Caco-2 (cell line): ENCODE measurements around the gene MLXIP. TPM values are rescaled to one million over a fixed set of nuclear protein-coding genes. Genes with fewer than 3 reads are reported as not detected.

Source experiments
- BruUV-seq: library from RNA; stranded (reverse); fragments of 400-500 nt; replicated peaks from 2 replicates; lab custom pipeline; 2021; lab: Mats Ljungman, UMichigan
- CTCF ChIA-PET: fragments of 300-600 bp; sonication (Branson Sonifier 250); formaldehyde crosslinking; loops from one replicate; lab custom pipeline; 2022; ENCODE audit warnings: antibody characterized with exemption; lab: Charles Lee
- POLR2A ChIA-PET: fragments of 300-600 bp; sonication (Branson Sonifier 250); formaldehyde crosslinking; loops from one replicate; lab custom pipeline; 2022; ENCODE audit warnings: antibody characterized with exemption; lab: Charles Lee
- DNase-seq, 2 experiments: peaks; one replicate each; pipeline versions ENCODE4 v3.0.0 to v3.0.0-alpha.2; 2020 to 2022
- H3K27me3 ChIP-seq: replicated peaks from 2 replicates; pipeline ENCODE4 v1.6.0; 2011; ENCODE audit warnings: low read length; ENCODE audit not compliant: control insufficient read depth, insufficient read depth
- H3K36me3 ChIP-seq: 2 replicates; pipeline ENCODE4 v1.5.1; 2011; ENCODE audit warnings: low read length; ENCODE audit not compliant: control insufficient read depth, insufficient read depth
- H3K4me1 ChIP-seq: fragments of 250-450 bp; sonication (Bioruptor Pico); 2 replicates; pipeline ENCODE4 v1.5.1; 2020; ENCODE audit warnings: mild to moderate bottlenecking
- H3K4me3 ChIP-seq: 2 replicates; pipeline ENCODE4 v1.5.1; 2011; ENCODE audit warnings: low read depth, mild to moderate bottlenecking, control low read depth, low read length
- H3K9me3 ChIP-seq: fragments of 250-450 bp; sonication (Bioruptor Pico); 2 replicates; pipeline ENCODE4 v1.5.1; 2020; ENCODE audit warnings: mild to moderate bottlenecking, moderate library complexity
- H3K27ac Mint-ChIP-seq: one replicate; pipeline ENCODE4 v1.8.0; 2022; ENCODE audit warnings: mixed read lengths; ENCODE audit not compliant: unreplicated experiment
- H3K27me3 Mint-ChIP-seq: one replicate; pipeline ENCODE4 v1.8.0; 2022; ENCODE audit warnings: mixed read lengths; ENCODE audit not compliant: insufficient read depth, unreplicated experiment
- H3K36me3 Mint-ChIP-seq: one replicate; pipeline ENCODE4 v1.8.0; 2022; ENCODE audit warnings: mild to moderate bottlenecking, mixed read lengths; ENCODE audit not compliant: insufficient read depth, unreplicated experiment
- H3K4me1 Mint-ChIP-seq: one replicate; pipeline ENCODE4 v1.8.0; 2022; ENCODE audit warnings: low read depth, mixed read lengths; ENCODE audit not compliant: unreplicated experiment
- H3K4me3 Mint-ChIP-seq: one replicate; pipeline ENCODE4 v1.8.0; 2022; ENCODE audit warnings: mild to moderate bottlenecking, moderate library complexity, mixed read lengths; ENCODE audit not compliant: unreplicated experiment
- H3K9me3 Mint-ChIP-seq: one replicate; pipeline ENCODE4 v1.8.0; 2022; ENCODE audit warnings: mixed read lengths; ENCODE audit not compliant: unreplicated experiment
- intact Hi-C: fragments of 100-400 bp; cut with micrococcal nuclease; formaldehyde crosslinking; loops from one replicate; pipeline ENCODE4 v1.10.0; 2022; ENCODE audit not compliant: unreplicated experiment
- total RNA-seq: library from RNA; stranded (reverse); gene quantifications from 2 replicates; pipeline ENCODE4 v1.2.3, GENCODE V29; 2022
- TF ChIP-seq, protein P1 (sequence below), 2 experiments: fragments of 200-600 bp in 1 of 2; IDR thresholded peaks; 1 replicate in 1 of 2; 2 replicates in 1 of 2; pipeline versions ENCODE4 v1.5.1 to v1.8.0; 2011 to 2022; ENCODE audit warnings: antibody characterized with exemption in 1 of 2, control low read depth in 1 of 2, inconsistent platforms in 1 of 2, low read depth in 1 of 2, low read length in 1 of 2, mild to moderate bottlenecking in 1 of 2, moderate library complexity in 1 of 2; ENCODE audit not compliant: insufficient read depth in 1 of 2, severe bottlenecking in 1 of 2, unreplicated experiment in 1 of 2

Gene MLXIP
- total RNA-seq, 1 experiment from 2014 or later, result 54.5 TPM

DNA sequence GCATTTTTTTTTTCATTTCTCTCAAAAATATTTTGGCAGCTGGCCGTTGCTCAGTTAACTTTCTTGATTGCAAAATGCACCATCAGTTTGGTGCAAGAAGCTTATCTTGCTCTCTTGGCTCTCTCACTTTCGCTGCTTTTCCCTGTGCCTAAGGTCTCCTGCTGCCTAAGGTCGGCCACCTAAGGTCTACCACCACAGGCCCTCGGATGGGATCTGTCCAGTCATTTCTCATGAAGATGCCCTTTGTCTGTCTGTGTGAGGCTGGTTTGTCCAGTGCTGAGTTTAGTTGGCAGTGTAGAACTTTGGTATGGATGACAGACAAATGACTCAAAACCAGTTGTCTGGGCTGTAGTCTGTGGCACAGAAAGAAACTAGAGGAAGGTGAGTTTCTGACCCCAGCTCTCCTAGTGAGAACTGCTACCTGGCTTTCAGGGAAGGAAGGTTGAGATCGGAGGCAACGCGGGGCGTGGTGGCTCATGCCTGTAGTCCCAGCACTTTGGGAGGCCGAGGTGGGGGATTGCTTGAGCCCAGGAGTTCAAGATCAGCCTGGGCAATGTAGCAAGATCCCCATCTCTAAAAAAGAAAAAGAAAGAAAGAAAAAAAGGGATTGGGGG lies 2.6 kb downstream of the MLXIP start:
- Mint-ChIP-seq H3K27ac (no peak overlapping the region), H3K36me3 (peaks cover 33% of the 10 kb centered on the region), H3K4me3 (no peak overlapping the region), H3K27me3 (no peaks in the 10 kb centered on the region), H3K9me3 (no peaks in the 10 kb centered on the region), H3K4me1 (peaks cover 19% of the 10 kb centered on the region)
- no TSS peak for BruUV-seq
- POLR2A ChIA-PET, result no interaction called here
- H3K27me3 ChIP-seq, result no peaks in the 10 kb centered on the region
- no peak overlapping the region for H3K4me3 ChIP-seq
- TF ChIP-seq, protein P1, sequence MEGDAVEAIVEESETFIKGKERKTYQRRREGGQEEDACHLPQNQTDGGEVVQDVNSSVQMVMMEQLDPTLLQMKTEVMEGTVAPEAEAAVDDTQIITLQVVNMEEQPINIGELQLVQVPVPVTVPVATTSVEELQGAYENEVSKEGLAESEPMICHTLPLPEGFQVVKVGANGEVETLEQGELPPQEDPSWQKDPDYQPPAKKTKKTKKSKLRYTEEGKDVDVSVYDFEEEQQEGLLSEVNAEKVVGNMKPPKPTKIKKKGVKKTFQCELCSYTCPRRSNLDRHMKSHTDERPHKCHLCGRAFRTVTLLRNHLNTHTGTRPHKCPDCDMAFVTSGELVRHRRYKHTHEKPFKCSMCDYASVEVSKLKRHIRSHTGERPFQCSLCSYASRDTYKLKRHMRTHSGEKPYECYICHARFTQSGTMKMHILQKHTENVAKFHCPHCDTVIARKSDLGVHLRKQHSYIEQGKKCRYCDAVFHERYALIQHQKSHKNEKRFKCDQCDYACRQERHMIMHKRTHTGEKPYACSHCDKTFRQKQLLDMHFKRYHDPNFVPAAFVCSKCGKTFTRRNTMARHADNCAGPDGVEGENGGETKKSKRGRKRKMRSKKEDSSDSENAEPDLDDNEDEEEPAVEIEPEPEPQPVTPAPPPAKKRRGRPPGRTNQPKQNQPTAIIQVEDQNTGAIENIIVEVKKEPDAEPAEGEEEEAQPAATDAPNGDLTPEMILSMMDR (IDR thresholded peaks at IDR 0.05; ENCODE audit: insufficient read depth in 1 of 2, low read depth in 1 of 2, low read length in 1 of 2, severe bottlenecking in 1 of 2, unreplicated experiment in 1 of 2), result no peak
- peaks cover 17% of the 10 kb centered on the region for H3K4me1 ChIP-seq
- DNase-seq, result no peak
- intact Hi-C loops, result no loop called here
- H3K9me3 ChIP-seq, result no peaks in the 10 kb centered on the region
- CTCF ChIA-PET, result no interaction called here
- no peaks in the 10 kb centered on the region for H3K36me3 ChIP-seq

DNA sequence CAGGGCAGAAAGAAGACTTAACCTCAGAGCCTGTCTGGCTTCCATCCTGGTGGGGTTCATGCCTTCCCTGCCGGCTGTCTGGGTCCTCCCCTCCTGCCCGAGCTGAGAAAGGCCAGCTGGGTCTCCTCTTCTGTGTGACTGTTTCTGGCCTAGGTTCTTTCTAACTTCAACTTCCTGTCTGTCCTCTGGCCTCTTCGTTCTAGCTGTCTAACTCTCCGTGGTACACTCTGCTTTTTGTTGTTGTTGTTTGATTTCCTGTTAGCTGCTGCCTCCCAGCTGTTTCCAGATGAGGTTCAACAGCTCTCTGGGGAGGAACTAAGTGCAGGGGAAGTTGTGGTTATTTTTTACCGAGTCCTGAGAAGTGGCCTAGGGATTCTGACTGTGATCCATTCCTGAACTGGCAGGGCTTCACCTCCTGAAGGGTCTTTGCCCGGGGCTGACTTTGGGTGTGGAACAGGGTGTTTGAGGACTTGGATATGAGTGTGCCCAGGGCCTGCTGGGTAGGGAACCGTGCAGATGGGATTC lies 3.2 kb downstream of the MLXIP start:
- CTCF ChIA-PET, result no interaction called here
- Mint-ChIP-seq H3K9me3 (no peaks in the 10 kb centered on the region), H3K4me3 (no peak overlapping the region), H3K4me1 (peaks cover 19% of the 10 kb centered on the region), H3K27me3 (no peaks in the 10 kb centered on the region), H3K27ac (no peak overlapping the region), H3K36me3 (peaks cover 33% of the 10 kb centered on the region)
- no peaks in the 10 kb centered on the region for H3K9me3 ChIP-seq
- no TSS peak for BruUV-seq
- intact Hi-C loops, result no loop called here
- H3K36me3 ChIP-seq, result no peaks in the 10 kb centered on the region; the same call in 1 of the 2 replicates
- H3K27me3 ChIP-seq, result no peaks in the 10 kb centered on the region
- H3K4me3 ChIP-seq, result no peak overlapping the region
- TF ChIP-seq, protein P1 (IDR thresholded peaks at IDR 0.05; ENCODE audit: insufficient read depth in 1 of 2, low read depth in 1 of 2, low read length in 1 of 2, severe bottlenecking in 1 of 2, unreplicated experiment in 1 of 2), result no peak
- no peak for DNase-seq
- POLR2A ChIA-PET, result no interaction called here
- H3K4me1 ChIP-seq, result peaks cover 17% of the 10 kb centered on the region

GRCh38 chr12:122082621-122083356 lies 4.2 kb downstream of the MLXIP start:
- H3K27me3 ChIP-seq, result no peaks in the 10 kb centered on the region
- CTCF ChIA-PET, result no interaction called here
- no peaks in the 10 kb centered on the region for H3K27me3 Mint-ChIP-seq
- POLR2A ChIA-PET, result no interaction called here
- H3K4me1 Mint-ChIP-seq, result peaks cover 19% of the 10 kb centered on the region
- TF ChIP-seq, protein P1 (IDR thresholded peaks at IDR 0.05; ENCODE audit: insufficient read depth in 1 of 2, low read depth in 1 of 2, low read length in 1 of 2, severe bottlenecking in 1 of 2, unreplicated experiment in 1 of 2), result no peak
- H3K9me3 Mint-ChIP-seq, result no peaks in the 10 kb centered on the region
- no peaks in the 10 kb centered on the region for H3K9me3 ChIP-seq
- no TSS peak for BruUV-seq
- no peak overlapping the region for H3K4me3 ChIP-seq
- H3K27ac Mint-ChIP-seq, result no peak overlapping the region
- intact Hi-C loops, result no loop called here
- DNase-seq, result no peak
- H3K36me3 Mint-ChIP-seq, result peaks cover 32% of the 10 kb centered on the region
- no peak overlapping the region for H3K4me3 Mint-ChIP-seq
- H3K36me3 ChIP-seq, result no peaks in the 10 kb centered on the region; the same call in 1 of the 2 replicates
- H3K4me1 ChIP-seq, result peaks cover 8% of the 10 kb centered on the region
